GM12801 (cell line): ENCODE results near the gene EPB41.

Source experiments
- TF ChIP-seq, protein P1 (sequence below): IDR thresholded peaks from one replicate; pipeline ENCODE4 v1.5.1; 2011; ENCODE audit warnings: control low read depth; ENCODE audit not compliant: insufficient read length; ENCODE audit errors: extremely low read depth

The EPB41 gene

DNA sequence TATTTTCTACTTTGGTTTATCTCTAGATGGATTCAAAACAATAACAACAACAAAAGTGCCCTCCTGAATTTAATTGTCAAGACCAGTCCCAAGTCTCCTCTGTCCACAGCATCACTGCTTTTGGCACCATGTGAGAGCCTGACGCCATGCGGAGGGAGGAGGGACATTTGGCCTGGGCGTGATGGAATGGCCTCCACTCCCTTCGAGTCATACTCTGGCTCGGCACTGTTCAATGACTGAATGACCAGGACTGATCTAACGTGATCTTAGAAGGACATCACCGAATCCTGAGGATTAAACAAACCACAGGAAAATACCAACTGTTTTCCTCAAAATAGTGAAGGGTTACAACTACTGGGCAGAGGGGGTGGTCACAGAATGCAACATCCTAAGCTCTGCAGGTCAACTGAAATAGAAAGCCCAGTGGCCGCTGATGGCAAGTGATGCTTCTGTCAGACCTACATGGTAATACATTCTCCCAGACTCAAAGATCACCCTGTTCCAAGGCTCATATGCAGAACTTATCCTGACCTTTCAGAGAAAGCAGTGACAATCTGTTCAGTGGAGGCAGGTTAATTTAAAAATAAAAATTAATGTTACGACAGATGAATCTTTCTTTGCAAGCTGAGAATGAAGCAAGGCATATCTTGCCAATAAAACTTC is 248.2 kb downstream of the EPB41 start:
- TF ChIP-seq, protein P1, sequence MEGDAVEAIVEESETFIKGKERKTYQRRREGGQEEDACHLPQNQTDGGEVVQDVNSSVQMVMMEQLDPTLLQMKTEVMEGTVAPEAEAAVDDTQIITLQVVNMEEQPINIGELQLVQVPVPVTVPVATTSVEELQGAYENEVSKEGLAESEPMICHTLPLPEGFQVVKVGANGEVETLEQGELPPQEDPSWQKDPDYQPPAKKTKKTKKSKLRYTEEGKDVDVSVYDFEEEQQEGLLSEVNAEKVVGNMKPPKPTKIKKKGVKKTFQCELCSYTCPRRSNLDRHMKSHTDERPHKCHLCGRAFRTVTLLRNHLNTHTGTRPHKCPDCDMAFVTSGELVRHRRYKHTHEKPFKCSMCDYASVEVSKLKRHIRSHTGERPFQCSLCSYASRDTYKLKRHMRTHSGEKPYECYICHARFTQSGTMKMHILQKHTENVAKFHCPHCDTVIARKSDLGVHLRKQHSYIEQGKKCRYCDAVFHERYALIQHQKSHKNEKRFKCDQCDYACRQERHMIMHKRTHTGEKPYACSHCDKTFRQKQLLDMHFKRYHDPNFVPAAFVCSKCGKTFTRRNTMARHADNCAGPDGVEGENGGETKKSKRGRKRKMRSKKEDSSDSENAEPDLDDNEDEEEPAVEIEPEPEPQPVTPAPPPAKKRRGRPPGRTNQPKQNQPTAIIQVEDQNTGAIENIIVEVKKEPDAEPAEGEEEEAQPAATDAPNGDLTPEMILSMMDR = no peak

DNA sequence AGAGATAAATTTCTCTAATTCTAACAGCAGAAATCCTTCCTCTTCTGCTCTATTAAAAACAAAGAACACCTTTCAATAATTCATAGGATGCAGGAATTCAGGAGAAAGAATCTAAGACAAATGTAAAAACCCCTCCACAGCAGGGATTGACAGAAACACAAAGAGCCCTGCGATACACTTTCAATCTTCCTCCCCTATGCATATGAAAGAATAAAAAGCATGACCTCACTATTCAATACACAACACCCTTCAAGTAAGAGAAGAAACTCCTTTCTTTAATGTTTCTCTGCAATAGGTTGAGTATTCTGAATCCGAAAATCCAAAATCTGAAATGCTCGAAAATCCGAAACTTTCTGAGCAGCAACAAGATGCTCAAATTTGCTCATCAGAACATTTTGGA is 250.2 kb downstream of the EPB41 start:
- TF ChIP-seq, protein P1 = no peak

GRCh38 chr1:29166291-29166878 is 252.0 kb downstream of the EPB41 start:
- TF ChIP-seq, protein P1 = no peak

GRCh38 chr1:29167904-29168303 is 253.5 kb downstream of the EPB41 start:
- TF ChIP-seq, protein P1 = no peak
